ENCODE results near the gene CACNA2D3. TPM values are rescaled to one million over a fixed set of nuclear protein-coding genes. Genes with fewer than 3 reads are reported as not detected.

The CACNA2D3 gene
- total RNA-seq, 1 experiment from 2014 or later, result not detected

DNA sequence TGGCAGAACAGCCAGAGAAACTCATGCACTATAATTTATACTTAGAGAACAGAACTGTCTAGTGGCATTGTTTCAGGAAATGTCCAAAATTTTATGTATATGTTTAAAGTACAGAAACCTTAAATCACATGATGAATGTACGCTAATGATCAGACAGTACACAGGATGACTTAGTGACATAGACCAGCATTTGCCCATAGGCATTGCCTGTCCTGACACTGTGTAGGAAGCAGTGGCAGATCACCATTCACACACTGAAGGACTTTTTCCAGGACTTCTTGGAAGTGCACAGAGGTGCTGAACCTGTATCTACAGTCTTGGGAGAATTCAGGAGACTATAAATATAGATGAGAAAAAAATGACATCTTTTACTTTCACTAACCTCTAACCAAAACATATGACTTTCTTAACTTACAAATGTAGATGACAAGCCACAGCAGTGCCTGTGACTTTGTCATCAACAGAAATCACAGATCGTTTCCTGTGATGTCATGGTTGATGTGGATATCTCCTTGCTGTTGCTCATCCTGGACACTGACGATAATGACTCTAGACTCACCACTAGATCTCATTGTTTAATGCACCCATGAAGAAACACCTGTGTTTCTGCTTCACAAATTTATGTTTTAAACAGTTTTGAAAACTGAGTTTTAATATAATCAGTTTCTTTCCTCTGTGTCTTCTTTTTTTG, 183.2 kb downstream of the CACNA2D3 start:
- ChIA-PET POLR2A (no interaction called here), CTCF (no interaction called here)
- Mint-ChIP-seq H3K27me3 (ENCODE audit: insufficient read depth, unreplicated experiment) (peaks cover 8% of the 10 kb centered on the region), H3K4me1 (ENCODE audit: low read depth, unreplicated experiment) (no peaks in the 10 kb centered on the region), H3K27ac (ENCODE audit: unreplicated experiment) (no peak overlapping the region), H3K36me3 (ENCODE audit: insufficient read depth, unreplicated experiment) (no peaks in the 10 kb centered on the region), H3K4me3 (ENCODE audit: unreplicated experiment) (no peak overlapping the region), H3K9me3 (ENCODE audit: unreplicated experiment) (no peaks in the 10 kb centered on the region)
- H3K4me1 ChIP-seq, result no peaks in the 10 kb centered on the region
- no TSS peak for BruUV-seq (replicated peaks)
- TF ChIP-seq, protein P1, sequence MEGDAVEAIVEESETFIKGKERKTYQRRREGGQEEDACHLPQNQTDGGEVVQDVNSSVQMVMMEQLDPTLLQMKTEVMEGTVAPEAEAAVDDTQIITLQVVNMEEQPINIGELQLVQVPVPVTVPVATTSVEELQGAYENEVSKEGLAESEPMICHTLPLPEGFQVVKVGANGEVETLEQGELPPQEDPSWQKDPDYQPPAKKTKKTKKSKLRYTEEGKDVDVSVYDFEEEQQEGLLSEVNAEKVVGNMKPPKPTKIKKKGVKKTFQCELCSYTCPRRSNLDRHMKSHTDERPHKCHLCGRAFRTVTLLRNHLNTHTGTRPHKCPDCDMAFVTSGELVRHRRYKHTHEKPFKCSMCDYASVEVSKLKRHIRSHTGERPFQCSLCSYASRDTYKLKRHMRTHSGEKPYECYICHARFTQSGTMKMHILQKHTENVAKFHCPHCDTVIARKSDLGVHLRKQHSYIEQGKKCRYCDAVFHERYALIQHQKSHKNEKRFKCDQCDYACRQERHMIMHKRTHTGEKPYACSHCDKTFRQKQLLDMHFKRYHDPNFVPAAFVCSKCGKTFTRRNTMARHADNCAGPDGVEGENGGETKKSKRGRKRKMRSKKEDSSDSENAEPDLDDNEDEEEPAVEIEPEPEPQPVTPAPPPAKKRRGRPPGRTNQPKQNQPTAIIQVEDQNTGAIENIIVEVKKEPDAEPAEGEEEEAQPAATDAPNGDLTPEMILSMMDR (IDR thresholded peaks at IDR 0.05; ENCODE audit: insufficient read depth in 1 of 2, low read depth in 1 of 2, low read length in 1 of 2, severe bottlenecking in 1 of 2, unreplicated experiment in 1 of 2), result no peak
- DNase-seq, result no peak
- H3K36me3 ChIP-seq (ENCODE audit: control insufficient read depth, insufficient read depth, low read length), result no peaks in the 10 kb centered on the region
- no peaks in the 10 kb centered on the region for H3K9me3 ChIP-seq
- no peak overlapping the region for H3K4me3 ChIP-seq (ENCODE audit: low read depth, low read length)
- H3K27me3 ChIP-seq (replicated peaks; ENCODE audit: control insufficient read depth, insufficient read depth, low read length), result no peaks in the 10 kb centered on the region
- intact Hi-C loops (cut with micrococcal nuclease; ENCODE audit: unreplicated experiment), result no loop called here

DNA sequence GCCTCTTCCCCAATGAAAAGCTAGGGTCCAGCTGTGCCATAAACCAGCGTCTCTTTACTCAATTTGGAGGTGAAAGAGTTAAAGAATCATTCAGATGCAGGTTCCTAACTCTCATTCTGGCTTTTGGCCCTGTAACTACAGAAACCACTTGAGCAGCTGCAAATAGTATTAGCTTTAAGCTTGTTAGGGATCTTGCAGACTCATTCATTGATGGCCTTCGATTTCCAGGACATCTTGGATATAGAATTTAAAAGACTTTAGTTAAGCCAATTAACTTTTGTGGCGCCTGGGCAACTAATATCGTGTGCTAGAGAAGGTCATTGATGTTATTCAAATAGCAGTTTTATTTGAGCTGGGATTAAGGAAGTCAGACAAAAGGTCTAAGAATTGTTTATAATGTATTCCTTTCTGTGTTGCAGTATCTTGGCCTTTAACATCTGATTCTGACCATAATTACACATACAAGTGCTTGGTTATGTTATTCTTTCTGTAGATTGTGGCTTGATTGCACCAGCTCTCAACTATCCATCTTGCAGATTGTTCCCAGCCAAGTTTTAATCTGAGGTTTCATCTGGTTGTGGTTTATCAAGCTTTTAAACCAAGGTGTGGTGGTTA, 185.3 kb downstream of the CACNA2D3 start:
- Mint-ChIP-seq H3K27ac (ENCODE audit: unreplicated experiment) (no peak overlapping the region), H3K4me3 (ENCODE audit: unreplicated experiment) (no peak overlapping the region), H3K27me3 (ENCODE audit: insufficient read depth, unreplicated experiment) (peaks cover 7% of the 10 kb centered on the region), H3K4me1 (ENCODE audit: low read depth, unreplicated experiment) (no peaks in the 10 kb centered on the region), H3K9me3 (ENCODE audit: unreplicated experiment) (no peaks in the 10 kb centered on the region), H3K36me3 (ENCODE audit: insufficient read depth, unreplicated experiment) (no peaks in the 10 kb centered on the region)
- H3K4me1 ChIP-seq, result no peaks in the 10 kb centered on the region
- DNase-seq, result no peak
- no peaks in the 10 kb centered on the region for H3K36me3 ChIP-seq (ENCODE audit: control insufficient read depth, insufficient read depth, low read length)
- intact Hi-C loops (cut with micrococcal nuclease; ENCODE audit: unreplicated experiment), result no loop called here
- no TSS peak for BruUV-seq (replicated peaks)
- TF ChIP-seq, protein P1 (IDR thresholded peaks at IDR 0.05; ENCODE audit: insufficient read depth in 1 of 2, low read depth in 1 of 2, low read length in 1 of 2, severe bottlenecking in 1 of 2, unreplicated experiment in 1 of 2), result no peak
- no peaks in the 10 kb centered on the region for H3K27me3 ChIP-seq (replicated peaks; ENCODE audit: control insufficient read depth, insufficient read depth, low read length)
- ChIA-PET CTCF (no interaction called here), POLR2A (no interaction called here)
- no peak overlapping the region for H3K4me3 ChIP-seq (ENCODE audit: low read depth, low read length)
- H3K9me3 ChIP-seq, result no peaks in the 10 kb centered on the region

DNA sequence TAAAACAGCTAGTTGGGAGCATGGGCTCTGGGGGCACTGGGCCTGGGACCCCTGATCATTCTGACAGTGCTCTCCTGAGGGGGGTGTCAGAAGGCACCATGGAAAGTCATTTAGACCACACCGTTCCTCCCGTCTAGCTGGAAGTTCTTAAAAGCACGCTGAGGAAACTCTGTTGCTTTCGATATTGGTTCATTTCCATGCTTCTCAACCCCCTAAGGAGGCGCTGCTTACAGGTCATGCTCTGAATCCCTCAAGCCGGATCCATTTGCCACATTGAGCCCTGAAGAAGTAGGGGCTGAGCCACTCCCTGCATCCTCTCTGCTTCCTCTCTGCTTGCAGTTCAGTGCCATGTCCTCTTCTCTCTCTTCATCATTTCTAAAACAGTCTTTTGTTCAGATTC, 187.2 kb downstream of the CACNA2D3 start:
- no peaks in the 10 kb centered on the region for H3K36me3 Mint-ChIP-seq (ENCODE audit: insufficient read depth, unreplicated experiment)

More for the DNA sequence above, 187.2 kb downstream of the CACNA2D3 start:
- Histone ChIP-seq H3K9me3 (no peaks in the 10 kb centered on the region), H3K27me3 (replicated peaks; ENCODE audit: control insufficient read depth, insufficient read depth, low read length) (no peaks in the 10 kb centered on the region), H3K4me1 (no peaks in the 10 kb centered on the region), H3K36me3 (ENCODE audit: control insufficient read depth, insufficient read depth, low read length) (no peaks in the 10 kb centered on the region), H3K4me3 (ENCODE audit: low read depth, low read length) (no peak overlapping the region)
- intact Hi-C loops (cut with micrococcal nuclease; ENCODE audit: unreplicated experiment), result no loop called here
- no TSS peak for BruUV-seq (replicated peaks)
- no peak overlapping the region for H3K27ac Mint-ChIP-seq (ENCODE audit: unreplicated experiment)
- H3K9me3 Mint-ChIP-seq (ENCODE audit: unreplicated experiment), result no peaks in the 10 kb centered on the region
- H3K4me3 Mint-ChIP-seq (ENCODE audit: unreplicated experiment), result no peak overlapping the region
- H3K4me1 Mint-ChIP-seq (ENCODE audit: low read depth, unreplicated experiment), result no peaks in the 10 kb centered on the region
- TF ChIP-seq, protein P1 (IDR thresholded peaks at IDR 0.05; ENCODE audit: insufficient read depth in 1 of 2, low read depth in 1 of 2, low read length in 1 of 2, severe bottlenecking in 1 of 2, unreplicated experiment in 1 of 2), result no peak
- DNase-seq, result no peak
- H3K27me3 Mint-ChIP-seq (ENCODE audit: insufficient read depth, unreplicated experiment), result peaks cover 3% of the 10 kb centered on the region
- ChIA-PET POLR2A (no interaction called here), CTCF (no interaction called here)

Data from Caco-2 (cell line).